WI38 (cell line): ENCODE measurements around the gene TFAP2D.

Experiments used
- H3K4me3 ChIP-seq: 2 replicates; pipeline ENCODE4 v1.5.1; 2011; ENCODE audit warnings: low read depth, mild to moderate bottlenecking, control low read depth, low read length
- TF ChIP-seq, protein P1 (sequence below): IDR thresholded peaks from 2 replicates; pipeline ENCODE4 v1.5.1; 2012; ENCODE audit warnings: low read depth, mild to moderate bottlenecking, control low read depth, low read length

TFAP2D gene

DNA sequence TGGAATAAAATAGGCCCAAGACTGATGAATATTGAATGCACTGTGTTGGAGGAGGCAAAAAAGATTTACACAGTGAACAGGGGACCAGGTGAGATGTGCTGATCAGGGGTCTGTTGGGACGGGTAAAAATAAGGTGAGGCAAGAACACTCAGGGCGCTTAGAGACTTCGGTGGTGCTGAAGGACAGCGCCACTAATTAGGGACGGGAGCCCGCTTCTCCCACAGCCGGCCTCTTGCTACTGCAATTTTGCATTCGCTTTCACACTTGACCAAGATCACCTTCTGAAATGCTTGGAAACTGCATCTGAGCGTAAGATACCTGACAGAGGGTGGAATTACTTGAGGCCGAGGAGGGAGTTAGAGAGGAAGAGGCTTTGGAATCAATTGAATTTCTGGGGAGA, 7.3 kb downstream of the TFAP2D start:
- TF ChIP-seq, protein P1, sequence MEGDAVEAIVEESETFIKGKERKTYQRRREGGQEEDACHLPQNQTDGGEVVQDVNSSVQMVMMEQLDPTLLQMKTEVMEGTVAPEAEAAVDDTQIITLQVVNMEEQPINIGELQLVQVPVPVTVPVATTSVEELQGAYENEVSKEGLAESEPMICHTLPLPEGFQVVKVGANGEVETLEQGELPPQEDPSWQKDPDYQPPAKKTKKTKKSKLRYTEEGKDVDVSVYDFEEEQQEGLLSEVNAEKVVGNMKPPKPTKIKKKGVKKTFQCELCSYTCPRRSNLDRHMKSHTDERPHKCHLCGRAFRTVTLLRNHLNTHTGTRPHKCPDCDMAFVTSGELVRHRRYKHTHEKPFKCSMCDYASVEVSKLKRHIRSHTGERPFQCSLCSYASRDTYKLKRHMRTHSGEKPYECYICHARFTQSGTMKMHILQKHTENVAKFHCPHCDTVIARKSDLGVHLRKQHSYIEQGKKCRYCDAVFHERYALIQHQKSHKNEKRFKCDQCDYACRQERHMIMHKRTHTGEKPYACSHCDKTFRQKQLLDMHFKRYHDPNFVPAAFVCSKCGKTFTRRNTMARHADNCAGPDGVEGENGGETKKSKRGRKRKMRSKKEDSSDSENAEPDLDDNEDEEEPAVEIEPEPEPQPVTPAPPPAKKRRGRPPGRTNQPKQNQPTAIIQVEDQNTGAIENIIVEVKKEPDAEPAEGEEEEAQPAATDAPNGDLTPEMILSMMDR, result no peak
- H3K4me3 ChIP-seq, result no peak overlapping the region

DNA sequence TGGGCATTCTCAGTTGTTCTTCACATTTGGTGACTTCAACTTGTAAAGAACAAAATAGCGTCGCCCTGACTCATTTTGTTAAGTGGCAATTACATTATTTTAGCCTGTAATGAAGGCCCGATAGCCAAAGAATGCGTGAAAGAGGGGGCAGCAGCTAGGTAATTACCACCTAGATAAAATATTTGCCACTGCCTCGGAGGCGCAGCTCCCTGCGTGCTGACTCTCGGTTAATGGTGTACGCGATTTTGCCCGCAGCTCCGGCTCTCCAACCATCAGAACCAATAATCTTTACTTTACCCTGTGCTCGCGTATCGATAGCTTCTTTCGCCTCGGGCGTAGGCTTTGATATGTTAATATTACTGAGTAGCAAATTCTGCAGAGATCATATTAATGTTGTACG, 8.7 kb downstream of the TFAP2D start:
- TF ChIP-seq, protein P1, result no peak
- no peak overlapping the region for H3K4me3 ChIP-seq

DNA sequence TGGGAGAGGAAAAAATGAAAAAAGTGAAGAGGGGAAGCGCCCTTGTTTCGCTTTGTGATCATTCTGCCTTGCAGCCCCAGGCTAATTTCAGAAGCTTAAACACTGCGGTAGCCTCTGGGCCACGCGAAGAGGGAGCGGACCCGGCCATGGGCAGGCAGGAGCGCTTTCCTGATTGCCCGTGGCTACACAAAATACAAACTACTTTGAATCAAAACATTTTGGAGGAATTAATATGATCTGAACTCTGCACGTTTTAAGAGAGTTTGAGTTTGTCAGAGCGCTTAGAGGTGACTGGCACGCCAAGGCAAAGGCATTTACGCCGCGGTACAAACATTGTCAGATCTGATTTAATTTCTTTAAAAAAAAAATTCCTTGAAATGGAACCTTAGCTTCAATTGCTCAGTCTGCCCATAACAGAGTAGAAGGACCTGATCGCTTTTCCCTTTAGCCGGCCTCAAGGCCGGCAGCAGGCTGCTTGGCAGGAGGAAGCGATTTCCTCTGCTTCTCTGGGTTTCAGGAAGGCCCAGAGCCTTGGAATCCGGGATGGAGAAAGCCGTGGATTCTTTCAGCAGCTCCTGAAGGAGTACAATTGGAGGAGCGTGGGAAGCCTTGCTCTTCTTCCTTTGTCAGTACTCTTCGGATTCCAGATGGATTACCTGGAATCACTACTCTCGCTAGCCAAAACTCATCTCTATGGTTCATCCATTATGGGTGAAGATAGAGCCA, 9.7 kb downstream of the TFAP2D start:
- TF ChIP-seq, protein P1, result no peak
- H3K4me3 ChIP-seq, result no peak overlapping the region

DNA sequence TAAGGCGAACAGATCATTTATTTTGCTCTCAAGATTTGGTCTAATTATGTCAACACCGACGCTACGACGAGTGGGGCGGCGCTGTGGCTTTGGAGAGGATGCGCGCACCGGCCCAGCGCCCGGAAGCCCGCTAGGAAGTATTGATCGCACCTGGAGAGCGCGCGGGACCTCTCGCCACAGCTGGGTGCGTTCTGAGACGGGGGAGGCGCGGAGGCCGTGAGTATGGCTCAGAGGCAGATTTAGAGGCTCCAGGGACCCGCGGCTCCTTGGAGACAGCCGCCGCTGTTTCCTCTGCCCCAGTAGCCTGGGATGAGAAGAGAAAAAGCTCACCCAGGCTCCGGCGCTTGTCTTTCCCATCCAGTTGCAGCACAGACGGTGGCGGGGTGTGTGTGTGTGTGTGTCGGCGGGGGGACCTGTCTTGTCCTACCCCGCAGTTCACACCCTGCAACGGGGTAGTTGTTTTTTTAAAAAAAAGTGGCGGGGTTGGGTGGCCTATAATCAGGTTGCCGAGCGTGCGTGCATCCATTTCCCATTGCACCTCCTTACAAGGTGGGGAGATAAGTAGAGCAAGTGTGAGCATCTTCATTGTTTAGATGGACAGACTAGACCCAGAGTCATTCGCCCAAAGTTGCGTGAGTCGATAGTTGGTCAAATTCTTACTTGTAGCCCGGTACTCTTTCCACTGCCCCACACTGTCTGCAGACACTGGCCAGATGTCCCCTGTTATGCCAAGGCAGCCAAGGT, 11.2 kb downstream of the TFAP2D start:
- TF ChIP-seq, protein P1, result no peak
- no peak overlapping the region for H3K4me3 ChIP-seq

DNA sequence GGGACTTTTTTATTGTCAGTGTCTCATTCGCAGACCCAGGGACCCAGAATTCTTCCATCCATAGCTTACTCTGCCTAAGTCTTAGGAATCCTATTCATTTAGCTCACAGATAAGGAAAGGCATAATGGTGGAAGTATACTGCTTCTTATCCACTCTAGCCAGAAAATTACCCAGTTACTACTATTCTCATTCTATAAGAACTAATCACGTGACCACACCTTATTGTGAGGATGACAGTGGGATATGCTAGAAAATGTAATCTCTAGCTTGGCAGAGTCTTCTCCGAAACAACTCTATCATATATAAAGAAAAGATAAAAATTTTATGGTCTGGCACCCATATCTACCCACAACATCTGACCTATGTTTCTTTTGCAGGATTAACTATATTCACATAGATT, 21.2 kb downstream of the TFAP2D start:
- no peak overlapping the region for H3K4me3 ChIP-seq
- TF ChIP-seq, protein P1, result no peak

DNA sequence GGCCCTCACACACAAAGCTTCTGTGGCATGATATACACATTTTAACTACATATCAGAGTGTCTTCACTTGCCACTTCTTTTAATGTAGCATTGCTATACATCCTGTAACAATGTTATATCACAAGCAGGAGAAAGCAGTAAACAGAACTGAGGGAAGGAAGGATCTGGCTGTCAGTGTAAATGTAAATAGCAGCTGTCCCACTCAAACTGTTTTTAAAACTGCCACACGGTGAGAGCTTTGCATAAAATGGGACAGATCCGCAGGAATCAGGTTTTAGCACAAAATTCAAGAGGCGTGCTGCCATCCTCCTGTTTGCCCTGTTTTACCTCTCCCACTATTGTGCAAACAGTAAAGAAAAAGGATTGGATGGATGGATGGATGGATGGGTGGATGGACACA, 28.8 kb downstream of the TFAP2D start:
- H3K4me3 ChIP-seq, result no peak overlapping the region
- TF ChIP-seq, protein P1, result no peak

DNA sequence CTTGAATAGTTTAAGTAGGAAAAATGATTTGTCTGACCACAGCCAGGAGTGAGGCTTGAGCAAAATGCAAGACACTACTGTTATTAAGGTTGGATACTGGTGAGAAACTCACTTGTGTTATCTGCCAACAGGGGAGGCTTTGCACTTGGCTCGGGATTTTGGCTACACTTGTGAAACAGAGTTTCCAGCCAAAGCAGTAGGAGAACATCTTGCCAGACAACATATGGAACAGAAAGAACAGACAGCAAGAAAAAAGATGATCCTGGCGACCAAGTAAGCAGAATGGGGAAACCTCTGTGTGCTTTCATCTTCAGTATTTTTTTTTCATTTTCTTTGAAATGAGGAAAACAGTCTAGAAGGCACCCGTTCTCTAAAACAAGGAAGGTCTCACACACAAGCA, 31.6 kb downstream of the TFAP2D start:
- TF ChIP-seq, protein P1, result no peak
- H3K4me3 ChIP-seq, result no peak overlapping the region
